GM18868 (cell line): Measurements from ENCODE around the gene ETV6.

Experiments used
- ATAC-seq: cut with Tn5 transposase; IDR thresholded peaks from one replicate; pipeline ENCODE4 v1.9.1; 2021; ENCODE audit warnings: mild to moderate bottlenecking, moderate library complexity; ENCODE audit not compliant: unreplicated experiment

ETV6 gene

DNA sequence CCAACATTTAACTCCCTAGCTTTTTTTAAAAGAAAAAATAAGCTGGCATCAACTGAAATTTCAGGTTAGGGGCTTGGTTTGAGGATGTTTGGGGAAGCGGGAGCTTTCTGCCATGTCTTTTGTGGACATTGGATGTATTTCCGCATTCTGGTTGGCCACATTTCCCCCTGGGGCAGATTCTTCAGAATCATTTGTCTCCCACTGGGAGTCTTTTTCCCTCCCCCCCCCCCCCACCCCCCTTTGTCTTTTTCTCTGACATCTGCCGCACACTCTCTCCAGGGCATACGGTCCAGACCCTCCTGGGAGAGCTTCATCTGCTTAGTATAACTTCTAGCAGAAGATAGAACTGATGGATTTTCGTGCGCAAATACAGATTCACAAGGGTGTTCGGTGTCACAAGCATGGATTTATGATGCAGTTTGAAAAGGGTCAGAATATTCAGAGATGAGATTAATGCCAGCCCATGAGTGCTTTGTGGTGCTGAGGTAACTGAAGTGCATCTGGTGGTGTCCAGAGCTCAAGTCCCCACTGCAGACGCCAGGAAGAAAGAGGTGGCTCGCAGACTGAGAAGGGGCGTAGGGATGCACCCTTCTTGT lies 40.2 kb downstream of the ETV6 start:
- ATAC-seq = no peak

DNA sequence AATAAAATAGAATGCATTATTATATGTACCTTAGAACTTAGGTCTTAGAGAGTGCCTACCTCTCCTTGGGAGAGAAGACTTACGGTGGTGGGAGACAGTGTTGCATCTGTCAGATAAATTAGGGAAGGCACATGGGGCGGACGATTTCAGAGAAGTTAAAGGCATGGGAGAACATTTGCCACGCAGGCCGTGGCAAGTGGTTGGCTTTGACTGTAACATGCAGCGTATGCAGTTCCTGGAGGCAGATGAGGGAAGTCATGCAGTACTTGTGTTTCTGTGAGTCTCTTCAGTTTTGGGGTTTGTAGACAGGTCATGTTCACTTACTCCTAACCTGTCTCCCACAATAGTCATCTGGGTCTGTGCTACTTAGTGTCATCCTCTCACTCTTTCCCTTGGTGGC lies 43.6 kb downstream of the ETV6 start:
- ATAC-seq = no peak

- no peak for ATAC-seq
Observed at GRCh38 chr12:11693601-11694000, 44.1 kb downstream of the ETV6 start.

GRCh38 chr12:11694528-11694927 lies 45.1 kb downstream of the ETV6 start:
- no peak for ATAC-seq

DNA sequence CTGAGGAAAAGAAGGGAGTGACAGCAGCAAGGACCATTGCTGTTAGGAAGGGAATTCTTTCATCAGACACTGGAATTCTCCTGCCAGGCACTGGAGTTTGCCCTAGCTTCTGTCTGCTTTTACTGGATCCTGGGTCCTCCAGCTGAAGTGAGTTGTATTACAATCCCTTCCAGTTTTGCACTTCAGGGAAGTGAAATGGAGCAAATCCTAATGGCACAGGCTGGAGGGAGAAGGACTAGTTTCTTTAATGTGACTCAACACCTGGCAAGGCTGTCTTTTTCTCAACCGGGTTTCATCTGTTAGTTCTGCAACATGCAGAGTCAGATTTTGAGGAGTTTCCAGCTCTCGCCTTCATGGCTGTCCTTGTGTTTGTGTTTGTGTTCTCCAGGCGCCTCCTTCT lies 45.8 kb downstream of the ETV6 start:
- no peak for ATAC-seq

GRCh38 chr12:11696084-11696483 lies 46.6 kb downstream of the ETV6 start:
- no peak for ATAC-seq

- no peak for ATAC-seq
Observed at GRCh38 chr12:11697131-11697530, 47.7 kb downstream of the ETV6 start.

DNA sequence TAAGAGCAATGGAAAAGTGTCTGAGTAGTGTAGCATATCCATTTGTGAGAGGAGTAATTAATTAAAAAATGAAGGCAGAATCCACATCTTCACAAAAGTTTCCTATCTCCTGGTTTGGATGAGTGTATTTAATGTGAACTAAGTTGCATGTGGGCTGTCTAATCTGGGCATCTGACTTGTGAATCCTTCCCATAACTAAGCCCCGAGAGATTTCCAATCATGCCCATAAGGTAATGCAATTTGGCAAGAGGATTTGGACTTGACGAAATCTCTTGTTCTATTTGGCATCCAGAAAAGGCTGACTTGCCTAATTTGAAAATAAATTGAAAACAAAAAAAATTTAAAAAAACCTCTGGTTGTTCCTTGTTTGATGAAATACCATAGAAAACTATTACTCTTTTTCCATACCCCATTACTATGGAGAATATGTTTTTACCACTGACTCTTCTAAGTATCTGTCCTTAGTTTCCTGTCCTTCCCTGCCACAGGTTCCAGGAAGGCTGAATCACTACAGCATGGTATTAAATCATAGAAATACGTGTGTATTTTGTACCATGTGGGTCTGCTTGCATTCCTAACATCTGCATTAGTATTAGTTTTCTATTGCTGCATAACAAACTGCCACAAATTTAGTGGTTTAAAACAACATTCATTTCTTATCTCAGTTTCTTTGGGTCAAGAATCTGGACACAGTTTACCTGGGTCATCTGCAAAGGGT lies 48.4 kb downstream of the ETV6 start:
- no peak for ATAC-seq

DNA sequence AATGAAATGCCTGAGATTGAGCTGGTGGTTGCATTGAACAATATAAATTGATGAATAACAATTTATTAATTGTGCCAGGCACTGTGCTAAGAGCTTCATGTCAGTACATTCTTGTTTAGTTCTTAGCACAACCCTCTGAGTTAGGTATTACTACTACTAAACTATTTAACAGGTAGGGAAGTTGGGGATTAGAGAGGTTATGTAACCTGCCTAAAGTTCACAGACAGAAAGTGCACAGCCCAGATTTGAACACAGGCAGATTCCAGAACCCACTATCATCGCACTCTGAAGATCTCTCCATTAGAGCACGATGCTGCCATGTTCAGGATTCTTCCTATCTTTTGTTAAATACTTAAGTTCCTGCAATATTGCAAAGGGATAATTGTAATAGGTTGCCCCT lies 49.3 kb downstream of the ETV6 start:
- ATAC-seq = no peak

DNA sequence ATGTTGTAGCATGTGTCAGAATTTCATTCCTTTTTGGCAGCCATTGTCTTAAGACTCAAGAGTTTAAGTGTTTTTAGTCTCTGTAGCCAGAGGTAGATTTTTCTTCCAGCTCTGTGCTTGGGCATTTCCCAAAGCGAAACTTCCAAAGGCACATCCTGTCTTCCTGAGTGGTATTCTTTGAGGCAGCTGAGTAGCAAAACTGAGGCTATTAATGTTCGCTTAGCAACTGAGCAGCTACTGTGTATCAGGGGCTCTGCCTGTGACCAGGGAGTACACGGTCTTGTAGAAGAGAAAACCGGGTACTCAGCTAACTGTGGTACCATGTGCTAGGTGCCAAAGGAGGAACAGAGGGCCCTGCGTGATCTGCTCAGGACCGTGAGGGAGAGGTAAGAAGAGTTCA lies 52.0 kb downstream of the ETV6 start:
- ATAC-seq = no peak

DNA sequence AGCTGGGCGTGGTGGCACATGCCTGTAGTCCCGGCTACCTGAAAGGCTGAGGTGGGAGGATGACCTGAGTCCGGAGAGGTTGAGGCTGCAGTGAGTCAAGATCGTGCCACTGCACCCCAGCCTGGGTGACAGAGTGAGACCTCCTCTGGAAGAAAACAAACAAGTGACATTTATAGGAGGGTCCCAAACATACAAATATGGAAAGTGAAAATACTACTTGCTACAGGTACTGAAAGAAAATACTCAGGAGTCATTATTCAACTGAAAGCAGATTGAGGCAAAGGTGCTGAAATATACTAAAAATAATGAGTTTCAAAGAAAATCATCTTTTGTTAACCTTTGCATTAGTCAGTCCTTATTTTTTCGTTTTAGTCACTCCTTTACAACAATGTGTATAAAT lies 53.5 kb downstream of the ETV6 start:
- ATAC-seq = peak; percentile 84

GRCh38 chr12:11703378-11703777 lies 53.9 kb downstream of the ETV6 start:
- ATAC-seq = no peak

DNA sequence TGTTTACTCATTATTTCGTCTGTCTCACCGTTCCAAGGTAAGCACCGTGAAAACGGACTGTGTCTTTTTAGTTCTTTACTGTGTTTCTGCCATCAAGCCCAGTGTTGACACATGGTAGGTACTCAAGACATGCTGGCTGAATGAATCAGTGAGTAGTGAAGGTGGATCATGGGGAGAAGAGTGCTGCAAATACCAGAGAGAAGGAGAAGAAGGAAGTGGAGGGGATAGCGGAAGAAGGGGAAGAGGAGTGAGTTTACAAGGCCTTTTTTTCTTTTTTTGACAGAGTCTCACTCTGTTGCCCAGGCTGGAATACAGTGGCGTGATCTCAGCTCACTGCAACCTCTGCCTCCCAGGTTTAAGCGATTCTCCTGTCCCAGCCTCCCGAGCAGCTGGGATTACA lies 54.6 kb downstream of the ETV6 start:
- ATAC-seq = no peak

DNA sequence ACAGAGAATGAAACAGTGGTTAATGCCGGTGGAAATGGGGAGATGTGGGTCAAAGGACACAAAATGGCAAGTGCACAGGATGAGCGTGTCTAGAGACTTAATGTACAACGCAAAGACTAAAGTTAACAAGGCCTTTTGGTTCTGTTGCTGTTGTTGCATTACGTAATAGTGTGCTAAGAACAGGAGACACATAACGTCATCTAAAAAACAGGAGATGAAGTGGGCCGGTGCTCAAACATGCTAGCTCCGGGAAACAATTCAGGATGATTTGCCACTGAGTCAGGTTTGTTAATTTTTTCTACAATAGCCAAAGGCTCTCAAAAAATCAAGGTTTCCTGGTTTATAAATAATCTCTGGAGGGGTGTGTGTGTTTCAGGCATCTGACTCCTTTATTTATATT lies 55.5 kb downstream of the ETV6 start:
- ATAC-seq = no peak

DNA sequence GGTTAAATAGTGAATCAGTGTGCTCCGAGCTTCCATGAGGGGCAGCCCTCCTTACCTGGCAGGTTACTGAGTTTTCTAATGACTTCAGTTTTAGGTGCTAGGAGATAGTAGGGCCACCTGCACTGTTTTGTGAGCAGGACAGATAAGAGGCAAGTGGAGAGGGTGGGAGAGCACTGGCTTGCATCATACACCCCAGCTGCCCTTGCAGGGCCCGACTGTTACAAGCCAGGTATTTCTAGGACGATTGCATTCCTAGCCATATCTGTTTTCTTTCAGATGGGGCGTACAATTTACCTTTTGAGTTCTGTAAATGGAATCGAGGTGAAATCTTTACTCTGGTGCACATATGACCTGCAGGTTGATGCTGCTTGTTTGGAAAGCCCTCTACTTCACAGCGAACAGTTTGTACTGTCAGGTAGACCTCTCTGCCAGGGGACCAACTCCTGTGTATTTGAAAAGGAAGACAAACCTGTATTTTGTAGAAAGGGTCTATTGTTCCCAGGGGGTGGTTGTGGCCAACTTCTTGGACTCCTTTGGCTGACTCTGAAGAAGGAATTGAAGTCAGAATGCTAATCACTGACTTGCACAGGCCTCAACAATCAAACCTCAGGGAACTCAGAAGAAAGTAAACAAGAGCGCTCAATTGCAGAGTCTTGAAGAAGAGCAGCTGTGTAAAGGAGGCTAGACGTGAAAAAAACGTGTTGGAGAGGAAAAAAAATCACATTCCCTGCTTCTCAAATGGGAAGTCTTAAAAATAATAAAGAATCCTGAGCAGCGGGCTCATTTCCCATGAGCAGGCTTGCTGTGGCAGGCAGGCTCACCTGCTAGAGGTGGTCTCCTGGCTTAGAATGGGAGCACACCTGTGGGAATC lies 57.3 kb downstream of the ETV6 start:
- no peak for ATAC-seq

DNA sequence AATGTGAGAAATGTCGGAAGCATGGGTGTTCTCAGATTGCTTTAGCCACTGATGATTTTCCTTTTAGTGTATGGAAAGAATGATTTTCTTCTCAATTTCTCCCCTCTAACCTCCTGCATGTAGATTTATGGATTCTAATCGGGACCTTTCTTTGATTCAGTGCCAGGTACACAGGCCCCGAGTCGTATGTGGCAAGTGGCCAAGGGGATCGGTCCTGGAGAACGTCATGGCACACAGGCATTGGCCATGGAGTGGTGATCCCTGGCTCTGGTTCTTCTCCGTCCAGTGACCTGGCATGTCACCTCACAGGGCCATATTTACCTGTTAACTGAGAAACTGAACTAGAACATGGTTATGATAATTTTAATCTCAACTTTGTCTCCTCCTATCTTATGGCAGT lies 58.1 kb downstream of the ETV6 start:
- ATAC-seq = no peak

DNA sequence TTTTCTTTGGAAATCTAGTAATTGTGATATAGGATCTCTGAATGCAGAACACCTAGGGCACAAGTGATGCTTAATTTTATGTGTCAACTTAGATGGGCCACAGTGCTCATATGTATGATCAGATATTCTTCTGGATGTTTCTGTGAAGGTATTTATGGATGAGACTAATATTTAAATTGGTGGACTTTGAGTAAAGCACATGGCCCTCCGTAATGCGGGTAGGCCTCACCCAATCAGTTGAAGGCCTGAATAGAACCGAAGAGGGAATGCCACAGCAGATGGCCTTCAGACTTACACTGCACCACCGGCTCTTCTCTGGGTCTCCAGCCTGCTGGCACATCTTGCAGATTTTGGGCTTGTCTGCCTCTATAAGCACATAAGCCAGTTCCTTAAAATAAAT lies 60.0 kb downstream of the ETV6 start:
- ATAC-seq = no peak

DNA sequence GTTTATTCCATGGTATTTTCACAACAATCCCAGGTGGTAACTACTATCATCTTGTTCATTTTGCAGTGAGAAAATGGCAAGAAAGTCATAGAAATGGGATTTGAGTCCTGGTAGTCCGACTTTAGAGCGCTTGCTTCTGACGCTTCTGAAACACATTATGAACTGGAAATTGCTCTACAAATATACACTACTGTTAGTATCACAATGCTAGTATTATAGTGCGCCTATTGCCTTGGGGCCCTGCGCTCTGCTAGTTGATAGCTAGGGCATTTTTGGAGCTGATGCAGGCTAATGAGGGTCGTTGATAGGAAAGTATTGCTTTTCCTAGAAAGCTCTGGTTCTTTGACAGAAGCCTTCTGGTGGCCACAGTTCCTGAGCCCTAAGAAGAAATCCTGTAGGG lies 61.0 kb downstream of the ETV6 start:
- no peak for ATAC-seq

- ATAC-seq = no peak
Observed at GRCh38 chr12:11710906-11711305, 61.4 kb downstream of the ETV6 start.

DNA sequence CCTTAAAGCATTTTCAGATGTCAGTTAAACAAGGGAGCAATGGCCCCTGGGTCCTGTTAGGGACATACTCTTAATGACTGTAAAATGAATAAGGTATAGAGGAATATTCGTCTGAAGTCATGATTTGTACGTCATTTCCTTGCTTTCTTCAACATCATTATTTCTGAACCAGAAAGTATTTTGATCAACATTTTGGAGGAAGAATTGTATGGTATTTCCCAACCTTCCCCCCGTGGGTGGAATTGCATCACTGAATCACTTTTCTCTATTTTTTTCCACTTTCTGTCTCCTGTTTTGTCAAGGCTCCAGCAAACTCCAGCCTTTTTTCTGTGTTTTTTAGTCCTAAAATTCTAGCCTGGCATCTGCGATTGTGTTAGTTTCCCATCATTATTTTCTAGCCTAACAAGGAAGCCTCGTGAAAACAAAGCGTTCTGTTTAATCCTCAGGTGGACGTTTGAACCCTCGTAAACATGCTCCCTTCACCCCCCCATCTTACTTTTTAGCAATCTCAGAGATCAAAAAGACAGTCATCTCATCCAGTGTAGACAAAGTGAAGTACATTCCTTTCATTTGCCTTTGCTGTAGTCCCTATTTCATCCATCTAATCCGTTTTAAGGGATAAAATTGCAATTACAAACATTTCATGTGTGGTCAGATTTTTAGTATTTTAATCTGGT lies 62.3 kb downstream of the ETV6 start:
- no peak for ATAC-seq

DNA sequence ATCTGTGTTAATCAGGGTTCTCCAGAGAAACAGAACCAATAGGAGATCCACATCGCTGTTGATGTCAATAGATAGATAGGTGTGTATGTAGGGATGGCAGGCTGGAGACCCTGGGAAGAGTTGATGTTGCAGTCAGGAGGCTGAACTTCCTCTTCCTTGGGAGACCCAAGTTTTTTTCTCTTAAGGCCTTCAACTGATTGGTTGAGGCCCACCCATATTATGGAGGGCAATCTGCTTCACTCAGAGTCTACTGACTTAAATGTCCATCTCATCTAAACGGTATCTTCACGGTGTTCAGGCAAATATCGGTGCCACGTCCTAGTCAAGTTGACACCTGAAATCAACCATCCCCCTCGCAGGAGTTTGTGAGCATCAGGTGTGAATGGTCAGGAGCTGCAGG lies 63.0 kb downstream of the ETV6 start:
- no peak for ATAC-seq
